Stimulated activated CD4-positive, alpha-beta T cell treated with anti-CD3 and anti-CD28 coated beads, TNF-alpha, amount 100 ng/mL, for 1 hour (primary cell): ENCODE results near the gene GABPB1.
"Not testable (repeated sequence)": the region's sequence is repeated elsewhere in the genome, so short reads cannot be mapped to it uniquely, and the experiment has no call there.

Experiments used
- DNase-seq, 3 donors: peaks; one replicate each; pipeline ENCODE4 v3.0.0-alpha.2; 2020; ENCODE audit warnings: low read depth in 3 of 3, low spot score in 1 of 3

Gene GABPB1

GRCh38 chr15:50354838-50355618 lies at the start of gene GABPB1:
Gene GABPB1 (minus strand): TSS chr15:50355198. CDS start chr15:50309798, 45,400 bp downstream.
- DNase-seq = peak; percentile 64 to 79 (median 76)

- not testable (repeated sequence) for DNase-seq
Measured at GRCh38 chr15:50391561-50391960, 36.6 kb upstream of the GABPB1 start.

GRCh38 chr15:50390554-50391264 lies 35.7 kb upstream of the GABPB1 start:
- DNase-seq = no peak

- not testable (repeated sequence) for DNase-seq
Measured at GRCh38 chr15:50382408-50382807, 27.4 kb upstream of the GABPB1 start.

- no peak for DNase-seq
Measured at GRCh38 chr15:50381438-50381837, 26.4 kb upstream of the GABPB1 start.

GRCh38 chr15:50380089-50380488 lies 25.1 kb upstream of the GABPB1 start:
- no peak for DNase-seq

GRCh38 chr15:50379413-50379812 lies 24.4 kb upstream of the GABPB1 start:
- DNase-seq = not testable (repeated sequence)

- DNase-seq = no peak
Measured at GRCh38 chr15:50378776-50379175, 23.8 kb upstream of the GABPB1 start.

GRCh38 chr15:50377867-50378751 lies 23.1 kb upstream of the GABPB1 start:
- no peak for DNase-seq

GRCh38 chr15:50369564-50369963 lies 14.6 kb upstream of the GABPB1 start:
- not testable (repeated sequence) for DNase-seq

GRCh38 chr15:50365971-50366370 lies 11.0 kb upstream of the GABPB1 start:
- no peak for DNase-seq

GRCh38 chr15:50365570-50365969 lies 10.6 kb upstream of the GABPB1 start:
- no peak for DNase-seq

GRCh38 chr15:50363612-50364011 lies 8.6 kb upstream of the GABPB1 start:
- DNase-seq = no peak

GRCh38 chr15:50361756-50362155 lies 6.8 kb upstream of the GABPB1 start:
- no peak for DNase-seq

GRCh38 chr15:50358845-50359244 lies 3.8 kb upstream of the GABPB1 start:
- no peak for DNase-seq

GRCh38 chr15:50355980-50356379 lies 982 bp upstream of the GABPB1 start:
- no peak for DNase-seq

GRCh38 chr15:50355619-50355905 lies 564 bp upstream of the GABPB1 start:
- no peak for DNase-seq

- peak in 2 of 3 donors; percentile 17 to 34 for DNase-seq
Measured at GRCh38 chr15:50353975-50354837, 792 bp downstream of the GABPB1 start.

- DNase-seq = no peak
Measured at GRCh38 chr15:50353251-50353974, 1.6 kb downstream of the GABPB1 start.

- no peak for DNase-seq
Measured at GRCh38 chr15:50350621-50351020, 4.4 kb downstream of the GABPB1 start.
